Stimulated activated CD4-positive, alpha-beta T cell treated with anti-CD3 and anti-CD28 coated beads, Interleukin-2, amount 100 ng/mL, for 48 hours (primary cell): ENCODE measurements around the gene UBE2V1.
"Not testable (repeated sequence)": the region's sequence is repeated elsewhere in the genome, so short reads cannot be mapped to it uniquely, and the experiment has no call there.

Experiments used
- DNase-seq, 2 donors: peaks; one replicate each; pipeline ENCODE4 v3.0.0-alpha.2; 2020

Gene UBE2V1

GRCh38 chr20:50113420-50114224 lies 672 bp upstream of the UBE2V1 start:
- DNase-seq, result no peak

DNA sequence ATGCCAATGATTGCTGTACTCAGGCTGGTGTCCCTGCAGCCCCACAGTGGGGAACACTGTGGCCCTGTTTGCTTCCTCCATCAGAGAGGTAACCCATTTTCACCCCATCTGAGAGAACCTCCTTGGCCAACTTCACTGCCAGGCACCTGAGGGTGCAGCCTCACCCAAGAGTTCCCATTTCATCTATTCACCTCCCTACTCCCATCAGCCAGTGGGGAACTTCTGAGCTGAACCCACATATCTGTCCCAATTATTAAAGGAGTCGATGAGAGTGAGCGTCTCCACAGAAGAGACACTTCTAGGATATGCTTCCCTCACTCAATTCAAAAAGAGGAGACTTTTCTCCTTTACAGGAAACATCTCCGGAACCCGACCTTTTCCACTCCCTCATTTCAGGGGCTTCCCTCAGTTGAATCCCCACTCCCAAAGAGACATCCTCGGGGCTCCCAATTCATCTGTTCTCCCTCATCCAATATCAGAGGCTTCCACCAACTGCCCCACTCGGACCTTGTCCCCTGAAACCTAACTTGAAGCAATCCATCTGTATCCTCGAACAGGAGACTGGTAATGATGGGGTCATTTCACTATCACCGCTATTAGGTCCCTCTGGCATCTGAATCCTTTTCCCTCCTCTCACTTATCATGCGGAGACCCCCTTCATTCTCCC lies 988 bp downstream of the UBE2V1 start:
- no peak for DNase-seq

- DNase-seq, result peak; percentile 35 to 49
These were observed 1.7 kb downstream of the UBE2V1 start for GRCh38 chr20:50111120-50111828.

GRCh38 chr20:50110141-50111047 lies 2.6 kb downstream of the UBE2V1 start:
- DNase-seq, result peak in 1 of 2 donors; percentile 26

- no peak for DNase-seq
These were observed 4.3 kb downstream of the UBE2V1 start for GRCh38 chr20:50108556-50109235.

- no peak for DNase-seq
These were observed 5.1 kb downstream of the UBE2V1 start for GRCh38 chr20:50107796-50108331.

DNA sequence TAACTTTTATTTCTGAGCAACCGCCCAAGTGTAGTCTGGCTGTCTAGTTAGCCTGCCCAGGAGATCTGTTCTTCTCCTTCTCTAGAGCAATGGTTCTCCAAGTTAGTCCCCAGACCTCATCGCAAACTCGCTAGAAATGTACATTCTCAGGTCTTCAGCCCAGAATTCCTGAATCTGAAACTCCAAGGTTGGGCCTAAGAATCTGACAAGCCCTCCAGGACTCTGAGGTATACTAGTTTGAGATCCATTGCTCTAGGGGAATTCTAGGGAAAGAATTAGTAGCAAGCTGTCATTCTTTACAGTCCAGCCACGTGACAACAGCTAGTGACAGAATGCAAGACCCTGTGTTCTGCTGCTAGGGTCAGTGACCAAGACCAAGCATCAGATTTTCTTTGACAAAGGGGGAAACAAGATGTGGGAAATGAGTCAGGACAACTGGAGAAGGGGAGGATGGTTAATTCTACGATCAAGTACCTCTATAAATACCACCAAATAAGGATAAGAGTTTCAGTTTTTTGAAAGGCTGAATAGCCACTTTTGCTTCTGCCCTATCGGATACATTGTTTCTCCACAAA lies 5.8 kb downstream of the UBE2V1 start:
- no peak for DNase-seq

GRCh38 chr20:50106669-50107068 lies 6.3 kb downstream of the UBE2V1 start:
- DNase-seq, result not testable (repeated sequence)

GRCh38 chr20:50103464-50104107 lies 9.4 kb downstream of the UBE2V1 start:
- not testable (repeated sequence) for DNase-seq

GRCh38 chr20:50102551-50102950 lies 10.4 kb downstream of the UBE2V1 start:
- DNase-seq, result not testable (repeated sequence)

DNA sequence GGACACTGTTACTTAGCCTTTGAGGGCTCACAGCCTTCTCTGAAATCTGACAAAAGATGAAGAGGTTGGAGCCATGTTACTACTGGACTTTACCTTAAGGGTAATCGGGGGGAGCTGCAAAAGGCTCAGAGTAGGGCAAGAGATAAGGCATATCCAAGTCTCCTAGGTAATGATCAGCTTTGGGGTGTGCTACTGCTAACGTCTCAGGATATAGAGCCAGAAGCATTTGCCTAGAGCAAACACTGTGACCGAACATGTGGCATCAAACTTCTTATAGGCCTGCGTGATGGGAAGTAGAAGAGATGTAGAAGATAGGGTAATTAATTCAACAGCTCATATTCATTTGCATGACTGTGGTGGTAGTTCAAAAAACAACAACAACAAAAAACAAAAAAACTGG lies 11.1 kb downstream of the UBE2V1 start:
- no peak for DNase-seq

GRCh38 chr20:50101281-50101680 lies 11.7 kb downstream of the UBE2V1 start:
- no peak for DNase-seq

GRCh38 chr20:50100552-50100951 lies 12.4 kb downstream of the UBE2V1 start:
- DNase-seq, result no peak

DNA sequence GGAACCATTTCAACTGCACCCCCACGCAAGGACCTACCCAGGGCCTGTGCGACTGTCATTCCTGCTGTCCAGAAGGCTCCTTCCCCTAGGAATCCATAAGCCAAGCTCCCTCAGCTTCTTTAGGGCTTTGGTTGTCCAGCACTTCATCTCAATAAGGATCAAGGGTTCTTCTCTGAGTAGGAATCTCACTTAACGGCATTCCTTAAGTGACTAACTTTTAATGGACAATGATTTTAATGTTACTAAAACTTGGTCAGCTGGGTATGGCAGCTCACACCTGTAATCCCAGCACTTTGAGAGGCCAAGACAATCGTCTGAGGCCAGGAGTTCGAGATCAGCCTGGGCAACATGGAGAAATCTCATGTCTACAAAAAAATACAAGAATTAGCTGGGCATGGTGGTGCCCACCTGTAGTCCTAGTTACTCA lies 13.4 kb downstream of the UBE2V1 start:
- DNase-seq, result no peak

- DNase-seq, result no peak
These were observed 13.8 kb downstream of the UBE2V1 start for GRCh38 chr20:50099113-50099512.

DNA sequence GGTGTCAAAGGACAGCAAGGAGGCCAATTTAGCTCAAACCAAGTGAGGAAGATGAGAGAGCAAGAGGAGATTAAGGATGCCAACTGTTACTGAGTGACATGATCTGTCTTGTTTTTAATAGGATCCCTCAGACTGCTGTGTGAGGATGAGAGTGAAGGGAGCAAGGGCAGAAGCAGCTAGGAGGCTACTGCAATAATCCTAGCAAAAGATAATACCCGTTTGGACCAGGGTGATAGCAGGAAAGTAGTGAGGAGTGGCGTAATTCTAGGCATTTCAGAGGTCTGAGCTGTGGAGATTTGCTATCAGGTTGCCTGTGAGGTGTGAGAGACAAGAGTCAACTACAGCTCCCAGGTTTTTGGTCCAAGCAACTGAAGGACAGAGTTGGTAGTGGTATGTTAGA lies 14.7 kb downstream of the UBE2V1 start:
- no peak for DNase-seq

GRCh38 chr20:50097843-50098242 lies 15.1 kb downstream of the UBE2V1 start:
- DNase-seq, result no peak

- DNase-seq, result no peak
These were observed 16.7 kb downstream of the UBE2V1 start for GRCh38 chr20:50096237-50096636.

DNA sequence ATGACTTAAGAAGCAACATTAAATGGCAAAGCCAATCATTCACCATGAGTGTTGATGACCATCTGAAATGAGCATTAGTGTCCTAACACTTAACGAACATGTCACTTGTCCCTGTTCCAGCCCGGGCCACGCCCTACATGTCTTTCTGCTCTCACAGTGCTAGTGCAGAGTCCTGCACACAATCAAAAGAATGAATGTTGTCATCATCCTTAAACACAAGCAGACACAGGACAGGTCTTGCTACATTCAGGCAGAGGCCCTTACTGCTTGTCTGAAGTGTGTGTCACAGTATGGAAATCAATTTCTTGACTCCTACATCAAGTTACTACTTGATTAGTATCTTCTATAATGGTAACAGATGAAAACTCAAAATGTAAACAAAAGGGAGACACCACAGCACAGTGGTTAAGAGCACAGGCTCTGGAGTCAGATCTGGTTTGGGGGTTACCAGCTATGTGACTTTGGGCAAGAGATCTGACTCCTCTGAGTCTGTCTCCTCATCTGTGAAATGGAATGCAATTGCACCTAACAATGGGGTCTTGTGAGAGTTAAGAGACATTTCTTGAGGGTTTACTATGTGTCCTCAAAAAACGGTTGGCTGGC lies 17.4 kb downstream of the UBE2V1 start:
- DNase-seq, result no peak

GRCh38 chr20:50094522-50094921 lies 18.4 kb downstream of the UBE2V1 start:
- DNase-seq, result no peak
